ENCODE measurements around the gene LRRIQ3.
A peak's percentile ranks its signal among the peaks of the same experiment; 100 is the strongest.
"Not testable (repeated sequence)": the region's sequence is repeated elsewhere in the genome, so short reads cannot be mapped to it uniquely, and the experiment has no call there.

The LRRIQ3 gene, protein sequence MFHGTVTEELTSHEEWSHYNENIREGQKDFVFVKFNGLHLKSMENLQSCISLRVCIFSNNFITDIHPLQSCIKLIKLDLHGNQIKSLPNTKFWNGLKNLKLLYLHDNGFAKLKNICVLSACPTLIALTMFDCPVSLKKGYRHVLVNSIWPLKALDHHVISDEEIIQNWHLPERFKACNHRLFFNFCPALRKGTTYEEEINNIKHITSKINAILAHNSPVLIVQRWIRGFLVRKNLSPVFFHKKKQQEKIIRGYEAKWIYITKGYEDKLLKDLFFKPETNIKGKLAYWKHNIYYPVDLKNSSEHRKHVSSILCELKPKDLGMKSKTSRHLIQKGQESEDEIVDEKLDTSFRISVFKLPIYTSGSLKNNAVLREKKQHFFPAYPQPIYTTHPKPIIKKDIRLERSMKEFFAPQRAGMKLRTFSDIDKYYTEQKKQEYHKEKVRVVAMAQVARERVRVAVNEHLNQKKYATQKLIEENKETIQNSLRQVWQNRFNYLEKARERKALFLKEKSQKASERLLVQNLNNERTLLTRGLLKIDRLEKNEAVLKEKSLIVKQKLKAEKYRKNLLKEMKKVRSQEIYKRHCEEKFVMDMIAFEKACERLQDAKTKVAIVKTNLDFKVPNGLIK

GRCh38 chr1:74197657-74198552 is at the start of gene LRRIQ3, which contains the start of gene FPGT:
LRRIQ3 (minus strand) TSS chr1:74198176; CDS start chr1:74183684, 14,492 bp downstream.
FPGT (plus strand) TSS chr1:74198242; CDS start chr1:74198279, 37 bp downstream.
- DNase-seq (ENCODE audit: low read depth), result peak; percentile 92

GRCh38 chr1:74246315-74246714 is 48.3 kb upstream of the LRRIQ3 start:
- DNase-seq (ENCODE audit: low read depth), result no peak

GRCh38 chr1:74245168-74245772 is 47.3 kb upstream of the LRRIQ3 start:
- DNase-seq (ENCODE audit: low read depth), result no peak

DNA sequence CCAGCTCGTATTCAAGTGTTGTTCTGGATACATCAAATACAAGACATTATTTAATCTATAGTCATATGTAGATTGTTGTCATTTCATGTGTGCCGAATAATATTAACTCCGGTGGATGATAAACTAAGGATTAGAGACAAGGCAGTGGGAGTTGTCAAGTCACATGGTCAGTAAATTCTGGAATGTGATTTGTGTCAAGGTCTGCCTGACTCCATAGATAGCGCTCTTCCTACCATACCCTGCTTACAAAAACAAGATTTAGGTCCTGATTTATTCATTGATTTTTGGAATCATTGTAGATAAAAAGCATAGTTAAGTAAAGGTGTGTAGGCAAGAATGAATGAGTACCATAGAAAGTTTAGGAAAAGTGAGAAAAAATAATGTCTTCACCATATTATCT is 39.8 kb upstream of the LRRIQ3 start:
- DNase-seq (ENCODE audit: low read depth), result no peak

- no peak for DNase-seq (ENCODE audit: low read depth)
Observed at GRCh38 chr1:74237035-74237434, 39.1 kb upstream of the LRRIQ3 start.

DNA sequence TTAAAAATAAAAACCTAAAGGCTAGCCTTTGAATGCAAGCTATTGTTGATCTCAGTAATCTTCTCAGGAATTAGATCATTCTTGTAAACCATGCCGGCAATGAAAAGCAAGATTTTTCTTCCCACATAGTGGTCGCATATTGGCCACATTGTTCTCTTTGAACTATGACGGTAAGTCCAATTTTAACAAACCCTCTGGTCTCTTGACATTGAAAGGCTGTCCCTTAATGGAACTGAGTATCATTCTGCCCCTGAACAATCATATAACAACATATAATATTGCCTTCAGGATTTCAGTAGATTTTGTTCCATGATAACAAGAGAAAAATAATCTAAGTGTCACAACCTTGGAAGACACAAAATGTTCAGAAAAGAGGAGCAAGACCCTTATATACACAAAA is 38.5 kb upstream of the LRRIQ3 start:
- DNase-seq (ENCODE audit: low read depth), result no peak

- DNase-seq (ENCODE audit: low read depth), result no peak
Observed at GRCh38 chr1:74235153-74235552, 37.2 kb upstream of the LRRIQ3 start, which contains the start of gene TNNI3K. TNNI3K (plus strand) TSS chr1:74235387; CDS start chr1:74235452, 65 bp downstream.

DNA sequence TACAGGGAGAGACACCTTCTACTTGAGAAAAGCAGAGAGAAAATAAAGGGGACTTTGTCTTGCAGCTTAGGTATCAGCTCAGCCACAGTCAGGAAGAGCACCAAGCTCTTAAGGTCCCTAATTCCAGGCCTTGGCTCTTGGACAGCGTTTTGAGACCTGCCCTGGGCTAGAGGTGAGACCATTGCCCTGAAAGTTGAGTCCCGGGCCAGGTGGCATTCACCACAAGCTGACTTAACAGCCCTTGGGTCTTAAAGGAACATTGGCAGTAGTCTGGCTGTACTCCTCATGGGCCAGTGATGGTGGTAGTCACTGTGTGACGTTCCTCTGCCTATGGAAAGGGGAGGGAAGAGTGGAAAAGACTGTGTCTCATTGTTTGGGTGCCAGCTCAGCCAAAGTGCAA is 25.5 kb upstream of the LRRIQ3 start:
- no peak for DNase-seq (ENCODE audit: low read depth)

DNA sequence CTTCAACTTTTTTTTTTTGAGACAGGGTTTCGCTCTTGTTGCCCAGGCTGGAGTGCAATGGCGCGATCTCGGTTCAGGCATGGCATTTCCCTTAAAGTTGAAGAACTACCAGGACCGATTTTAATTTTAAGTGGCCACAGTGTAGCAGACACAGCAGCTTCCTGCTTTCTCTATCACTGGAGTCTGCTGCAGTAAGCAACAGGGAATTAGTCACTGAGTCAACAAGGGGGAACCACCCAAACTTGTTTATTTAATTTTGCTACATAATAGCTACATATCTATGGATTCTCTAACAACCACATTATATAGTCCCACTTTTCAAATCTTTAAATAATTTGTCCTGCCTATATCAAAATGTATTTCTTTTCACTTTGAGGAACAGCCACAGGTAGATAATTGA is 24.7 kb upstream of the LRRIQ3 start:
- no peak for DNase-seq (ENCODE audit: low read depth)

DNA sequence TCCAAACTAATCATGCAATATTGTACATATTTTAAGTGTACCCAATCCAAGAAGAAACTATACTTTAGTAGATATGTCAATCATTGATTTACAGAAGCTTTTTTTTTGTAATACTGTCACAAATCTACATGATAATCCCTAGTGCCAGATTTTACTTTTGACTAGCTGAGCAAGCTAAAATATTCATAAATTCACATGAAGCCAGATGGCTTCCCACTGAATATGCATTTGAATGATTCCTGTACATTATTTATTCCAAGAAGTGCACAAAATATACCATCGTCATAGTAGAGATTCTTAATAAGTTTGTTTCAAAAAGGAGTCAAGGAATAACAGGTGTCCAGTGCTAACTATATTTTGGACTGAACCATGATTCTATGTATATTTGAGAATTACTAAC is 17.3 kb upstream of the LRRIQ3 start:
- DNase-seq (ENCODE audit: low read depth), result no peak

DNA sequence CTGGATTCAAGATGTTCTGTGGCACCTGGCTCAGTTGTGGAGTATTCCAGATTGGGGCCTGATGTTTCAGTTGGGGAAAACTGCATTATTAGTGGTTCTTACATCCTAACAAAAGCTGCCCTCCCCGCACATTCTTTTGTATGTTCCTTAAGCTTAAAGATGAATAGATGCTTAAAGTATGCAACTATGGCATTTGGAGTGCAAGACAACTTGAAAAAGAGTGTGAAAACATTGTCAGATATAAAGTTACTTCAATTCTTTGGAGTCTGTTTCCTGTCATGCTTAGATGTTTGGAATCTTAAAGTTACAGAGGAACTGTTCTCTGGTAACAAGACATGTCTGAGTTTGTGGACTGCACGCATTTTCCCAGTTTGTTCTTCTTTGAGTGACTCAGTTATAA is 7.3 kb upstream of the LRRIQ3 start:
- DNase-seq (ENCODE audit: low read depth), result no peak

- DNase-seq (ENCODE audit: low read depth), result no peak
Observed at GRCh38 chr1:74199504-74199903, 1.5 kb upstream of the LRRIQ3 start.

- no peak for DNase-seq (ENCODE audit: low read depth)
Observed at GRCh38 chr1:74197255-74197654, 721 bp downstream of the LRRIQ3 start.

DNA sequence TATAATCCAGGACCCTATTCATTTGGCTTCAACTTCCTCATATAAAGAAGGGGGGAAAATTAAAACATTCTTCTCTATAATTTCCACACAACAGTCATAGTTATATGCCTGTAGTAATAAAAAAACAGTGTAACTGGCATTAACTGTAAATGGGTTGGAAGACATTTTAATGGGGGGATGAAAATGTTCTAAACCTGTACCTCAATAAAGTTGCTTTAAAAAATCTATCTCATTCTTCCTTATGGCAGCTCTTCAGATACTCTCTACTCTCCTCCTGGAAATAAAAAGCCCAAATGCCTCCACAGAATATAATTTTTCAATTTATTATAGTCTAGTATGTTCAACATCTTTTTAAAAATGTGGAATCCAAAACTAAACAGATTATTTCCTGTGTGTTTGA is 2.6 kb downstream of the LRRIQ3 start:
- DNase-seq (ENCODE audit: low read depth), result no peak

GRCh38 chr1:74193908-74194307 is 4.1 kb downstream of the LRRIQ3 start:
- DNase-seq (ENCODE audit: low read depth), result no peak

GRCh38 chr1:74180490-74180889 is 17.5 kb downstream of the LRRIQ3 start:
- no peak for DNase-seq (ENCODE audit: low read depth)

GRCh38 chr1:74174423-74174822 is 23.6 kb downstream of the LRRIQ3 start:
- DNase-seq (ENCODE audit: low read depth), result not testable (repeated sequence)

DNA sequence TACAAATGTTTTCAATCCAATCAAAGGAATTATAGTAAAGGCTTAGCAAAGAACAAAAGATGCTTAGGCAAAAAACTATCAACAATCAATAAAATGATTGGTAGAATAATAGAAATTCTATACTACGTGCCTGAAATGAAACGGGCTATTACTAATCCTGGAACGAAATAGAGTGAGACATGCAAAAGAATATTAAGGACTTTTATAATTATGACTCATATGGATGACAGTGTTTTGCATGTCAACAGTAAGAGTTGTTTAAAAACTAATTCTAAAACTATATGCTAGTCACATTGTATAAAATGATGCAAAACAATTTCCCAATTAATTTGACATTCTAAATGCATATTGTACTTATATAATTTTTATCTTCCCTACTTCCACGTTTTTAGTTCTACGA is 35.6 kb downstream of the LRRIQ3 start:
- DNase-seq (ENCODE audit: low read depth), result no peak

GRCh38 chr1:74161497-74161896 is 36.5 kb downstream of the LRRIQ3 start:
- no peak for DNase-seq (ENCODE audit: low read depth)

GRCh38 chr1:74160046-74160445 is 37.9 kb downstream of the LRRIQ3 start:
- DNase-seq (ENCODE audit: low read depth), result no peak

DNA sequence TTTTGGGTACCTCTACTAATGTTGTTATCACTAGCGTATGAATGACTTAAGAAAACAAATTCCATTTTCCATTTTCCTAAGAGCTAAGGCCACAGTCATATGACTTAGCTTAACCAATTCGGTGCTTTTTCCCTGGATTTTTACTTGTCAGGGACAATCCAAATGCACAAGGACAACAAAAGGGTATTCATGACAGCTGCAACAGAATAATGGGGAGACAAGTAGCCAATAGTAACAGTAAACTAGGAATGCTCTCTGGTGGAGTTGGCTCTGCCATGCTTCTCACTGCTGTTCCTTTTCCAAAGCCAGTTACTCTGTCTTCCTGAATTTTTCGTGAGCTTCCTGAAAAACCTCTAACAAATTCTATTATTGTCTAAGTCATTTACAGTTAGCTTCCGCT is 52.9 kb downstream of the LRRIQ3 start:
- DNase-seq (ENCODE audit: low read depth), result no peak

GRCh38 chr1:74117370-74117769 is 80.6 kb downstream of the LRRIQ3 start:
- DNase-seq (ENCODE audit: low read depth), result not testable (repeated sequence)
